Ascending aorta (tissue), 2 donors: ENCODE data around the gene NDE1. TPM values are rescaled to one million over a fixed set of nuclear protein-coding genes. Genes with fewer than 3 reads are reported as not detected.
A peak's percentile ranks its signal among the peaks of the same experiment; 100 is the strongest.

ENCODE experiments used
- DNase-seq, 2 donors: peaks; one replicate each; pipeline ENCODE4 v3.0.0-alpha.2; 2019; ENCODE audit warnings: low spot score in 2 of 2
- H3K27ac ChIP-seq, 2 donors: fragments of 200-600 bp; sonication (generic); one replicate each; pipeline ENCODE4 v1.5.1; 2016 to 2017; ENCODE audit warnings: mild to moderate bottlenecking in 1 of 2
- H3K27me3 ChIP-seq: fragments of 200-600 bp; sonication (generic); one replicate; pipeline ENCODE4 v1.5.1; 2017
- H3K36me3 ChIP-seq, 2 donors: fragments of 200-600 bp; sonication (generic); one replicate each; pipeline ENCODE4 v1.5.1; 2016
- H3K4me1 ChIP-seq, 2 donors: fragments of 200-600 bp; sonication (generic); one replicate each; pipeline ENCODE4 v1.5.1; 2016 to 2017; ENCODE audit warnings: mild to moderate bottlenecking in 1 of 2
- H3K4me3 ChIP-seq, 2 donors: fragments of 200-600 bp; sonication (generic); one replicate each; pipeline ENCODE4 v1.5.1; 2016 to 2017; ENCODE audit warnings: mild to moderate bottlenecking in 1 of 2
- H3K9me3 ChIP-seq, 2 donors: fragments of 200-600 bp; sonication (generic); one replicate each; pipeline ENCODE4 v1.5.1; 2016
- CTCF ChIP-seq, 3 experiments: fragments of 200-600 bp in 2 of 3; fragments of 450-650 bp in 1 of 3; sonication (generic) in 2 of 3; IDR thresholded peaks; one replicate each; pipeline ENCODE4 v1.5.1; 2016 to 2019; ENCODE audit warnings: antibody characterized with exemption in 3 of 3, mild to moderate bottlenecking in 1 of 3, moderate library complexity in 1 of 3
- intact Hi-C: fragments of 100-400 bp; cut with DNase I; formaldehyde crosslinking; loops from one replicate; pipeline ENCODE4 v1.15.1; 2023
- total RNA-seq: library from RNA; depleted of rRNA; stranded (reverse); fragments of >200 nt; gene quantifications from one replicate; pipeline ENCODE4 v1.1.0, GENCODE V29; 2016

NDE1 gene
- total RNA-seq, 1 donor from 2014 or later = 21.9 TPM

GRCh38 chr16:15775663-15776304 is 125.7 kb downstream of the NDE1 start:
- DNase-seq = no peak
- H3K4me3 ChIP-seq = no peak overlapping the region
- H3K27me3 ChIP-seq = no peaks in the 10 kb centered on the region
- intact Hi-C loops = loop anchor here (5.0 kb wide), 1 partner anchor 47 kb away; no protein-coding TSS in a partner anchor
- no peaks in the 10 kb centered on the region for H3K9me3 ChIP-seq
- H3K4me1 ChIP-seq = peaks cover 17 to 47% of the 10 kb centered on the region in 2 donors
- H3K36me3 ChIP-seq = peaks cover 70 to 87% of the 10 kb centered on the region in 2 donors
- peak overlapping the region; percentile 18 to 44 for H3K27ac ChIP-seq
- no peak for TF ChIP-seq CTCF (IDR thresholded peaks at IDR 0.05)

Other genes with a start within 250 kb of the NDE1 start
- 45.4 TPM for gene BMERB1, start 215.7 kb upstream of the NDE1 start, total RNA-seq
- gene MARF1, start 7.1 kb upstream of the NDE1 start, total RNA-seq = 16.0 TPM
- gene MYH11, start 206.8 kb downstream of the NDE1 start, total RNA-seq = 694 TPM
- gene CEP20, start 238.4 kb downstream of the NDE1 start, total RNA-seq = 7.6 TPM